Bronchial epithelial cell (primary cell): Measurements from ENCODE around the gene HES6. TPM values are rescaled to one million over a fixed set of nuclear protein-coding genes. Genes with fewer than 3 reads are reported as not detected.

Experiments
- DNase-seq: peaks from one replicate; pipeline ENCODE4 v3.0.0-alpha.2; 2010; ENCODE audit warnings: low read depth
- FAIRE-seq: peaks from 2 replicates; lab custom pipeline; 2011; peaks lifted over from hg19 to GRCh38; lab: Jason Lieb, UNC
- H3K27me3 ChIP-seq: 2 replicates; pipeline ENCODE4 v1.5.1; 2011; ENCODE audit warnings: low read length; ENCODE audit not compliant: control insufficient read depth, insufficient read depth
- H3K36me3 ChIP-seq: 2 replicates; pipeline ENCODE4 v1.5.1; 2011; ENCODE audit warnings: low read length; ENCODE audit not compliant: control insufficient read depth, insufficient read depth
- H3K4me3 ChIP-seq: 2 replicates; pipeline ENCODE4 v1.5.1; 2011; ENCODE audit warnings: mild to moderate bottlenecking, low read depth, low read length, control low read depth
- total RNA-seq: library from RNA; depleted of rRNA; stranded (reverse); fragments of >200 nt; gene quantifications from 2 replicates; pipeline ENCODE4 v1.2.1, GENCODE V29; 2014
- TF ChIP-seq, protein P1 (sequence below): IDR thresholded peaks from 2 replicates; pipeline ENCODE4 v1.5.1; 2011; ENCODE audit warnings: mild to moderate bottlenecking, moderate library complexity, low read length, control low read depth, inconsistent platforms; ENCODE audit not compliant: insufficient read depth, severe bottlenecking

Gene HES6
- total RNA-seq, 1 donor from 2014 or later, result 36.1 TPM

DNA sequence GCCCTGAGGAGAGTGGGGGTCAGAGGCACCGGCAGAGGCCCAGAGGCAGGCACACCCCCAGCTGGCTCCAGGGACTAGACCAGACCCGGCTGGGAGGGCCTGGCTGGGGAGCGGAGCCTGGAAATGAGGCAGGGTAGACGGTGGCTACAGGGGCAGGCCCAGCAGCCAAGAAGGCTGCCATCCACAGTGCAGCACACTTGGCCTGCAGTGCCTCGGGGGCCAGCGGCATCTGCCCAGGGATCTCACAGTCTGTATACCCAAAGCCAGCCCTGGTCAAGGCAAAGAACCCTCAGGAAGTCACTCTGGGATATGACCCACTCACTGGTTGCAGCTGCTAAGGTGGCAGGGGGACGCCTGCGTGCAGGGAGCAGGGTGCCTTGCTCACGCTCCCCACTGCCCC lies 30.8 kb upstream of the HES6 start:
- FAIRE-seq, result no peak
- TF ChIP-seq, protein P1, sequence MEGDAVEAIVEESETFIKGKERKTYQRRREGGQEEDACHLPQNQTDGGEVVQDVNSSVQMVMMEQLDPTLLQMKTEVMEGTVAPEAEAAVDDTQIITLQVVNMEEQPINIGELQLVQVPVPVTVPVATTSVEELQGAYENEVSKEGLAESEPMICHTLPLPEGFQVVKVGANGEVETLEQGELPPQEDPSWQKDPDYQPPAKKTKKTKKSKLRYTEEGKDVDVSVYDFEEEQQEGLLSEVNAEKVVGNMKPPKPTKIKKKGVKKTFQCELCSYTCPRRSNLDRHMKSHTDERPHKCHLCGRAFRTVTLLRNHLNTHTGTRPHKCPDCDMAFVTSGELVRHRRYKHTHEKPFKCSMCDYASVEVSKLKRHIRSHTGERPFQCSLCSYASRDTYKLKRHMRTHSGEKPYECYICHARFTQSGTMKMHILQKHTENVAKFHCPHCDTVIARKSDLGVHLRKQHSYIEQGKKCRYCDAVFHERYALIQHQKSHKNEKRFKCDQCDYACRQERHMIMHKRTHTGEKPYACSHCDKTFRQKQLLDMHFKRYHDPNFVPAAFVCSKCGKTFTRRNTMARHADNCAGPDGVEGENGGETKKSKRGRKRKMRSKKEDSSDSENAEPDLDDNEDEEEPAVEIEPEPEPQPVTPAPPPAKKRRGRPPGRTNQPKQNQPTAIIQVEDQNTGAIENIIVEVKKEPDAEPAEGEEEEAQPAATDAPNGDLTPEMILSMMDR, result no peak
- no peaks in the 10 kb centered on the region for H3K27me3 ChIP-seq
- H3K36me3 ChIP-seq, result peaks cover 39% of the 10 kb centered on the region
- no peak for DNase-seq
- H3K4me3 ChIP-seq, result no peak overlapping the region

GRCh38 chr2:238269741-238270140 lies 29.9 kb upstream of the HES6 start:
- FAIRE-seq (no peak), DNase-seq (peak; percentile 28)
- H3K4me3 ChIP-seq, result no peak overlapping the region
- peaks cover 35% of the 10 kb centered on the region for H3K36me3 ChIP-seq
- no peaks in the 10 kb centered on the region for H3K27me3 ChIP-seq
- TF ChIP-seq, protein P1, result no peak

GRCh38 chr2:238267884-238268680 lies 28.2 kb upstream of the HES6 start:
- FAIRE-seq, result peak; percentile 91
- Histone ChIP-seq H3K27me3 (no peaks in the 10 kb centered on the region), H3K4me3 (no peak overlapping the region), H3K36me3 (peaks cover 34% of the 10 kb centered on the region)
- TF ChIP-seq, protein P1, result peak; percentile 42
- DNase-seq, result peak; percentile 29

GRCh38 chr2:238267341-238267710 lies 27.5 kb upstream of the HES6 start:
- Histone ChIP-seq H3K36me3 (peaks cover 33% of the 10 kb centered on the region), H3K4me3 (no peak overlapping the region), H3K27me3 (no peaks in the 10 kb centered on the region)
- TF ChIP-seq, protein P1, result no peak
- peak; percentile 96 for DNase-seq
- peak; percentile 83 for FAIRE-seq

DNA sequence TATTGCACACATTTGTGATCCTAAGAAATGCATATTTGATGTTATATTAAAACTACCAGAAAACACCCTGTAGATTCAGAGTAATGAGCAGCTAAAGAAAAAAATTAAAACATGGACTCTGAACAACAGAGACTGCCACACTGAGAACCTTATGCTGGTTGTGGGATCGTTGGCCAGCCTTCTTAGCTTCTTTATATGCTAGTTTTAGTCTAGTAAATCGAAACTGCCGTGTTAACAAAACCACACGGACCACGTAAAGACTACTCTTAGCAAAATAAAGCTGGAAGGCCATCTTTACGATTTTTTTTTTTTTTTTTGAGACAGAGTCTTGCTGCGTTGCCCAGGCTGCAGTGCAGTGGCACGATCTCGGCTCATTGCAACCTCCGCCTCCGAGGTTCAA lies 25.8 kb upstream of the HES6 start:
- H3K4me3 ChIP-seq, result no peak overlapping the region
- DNase-seq (no peak), FAIRE-seq (no peak)
- TF ChIP-seq, protein P1, result no peak
- H3K36me3 ChIP-seq, result peaks cover 37% of the 10 kb centered on the region
- no peaks in the 10 kb centered on the region for H3K27me3 ChIP-seq
